CD4-positive, alpha-beta T cell treated with Interferon gamma for 1 hour (primary cell): ENCODE results near the gene MIF.
"Not testable (repeated sequence)": the region's sequence is repeated elsewhere in the genome, so short reads cannot be mapped to it uniquely, and the experiment has no call there.

Experiments
- DNase-seq: peaks from one replicate; pipeline ENCODE4 v3.0.0-alpha.2; 2020

MIF gene

DNA sequence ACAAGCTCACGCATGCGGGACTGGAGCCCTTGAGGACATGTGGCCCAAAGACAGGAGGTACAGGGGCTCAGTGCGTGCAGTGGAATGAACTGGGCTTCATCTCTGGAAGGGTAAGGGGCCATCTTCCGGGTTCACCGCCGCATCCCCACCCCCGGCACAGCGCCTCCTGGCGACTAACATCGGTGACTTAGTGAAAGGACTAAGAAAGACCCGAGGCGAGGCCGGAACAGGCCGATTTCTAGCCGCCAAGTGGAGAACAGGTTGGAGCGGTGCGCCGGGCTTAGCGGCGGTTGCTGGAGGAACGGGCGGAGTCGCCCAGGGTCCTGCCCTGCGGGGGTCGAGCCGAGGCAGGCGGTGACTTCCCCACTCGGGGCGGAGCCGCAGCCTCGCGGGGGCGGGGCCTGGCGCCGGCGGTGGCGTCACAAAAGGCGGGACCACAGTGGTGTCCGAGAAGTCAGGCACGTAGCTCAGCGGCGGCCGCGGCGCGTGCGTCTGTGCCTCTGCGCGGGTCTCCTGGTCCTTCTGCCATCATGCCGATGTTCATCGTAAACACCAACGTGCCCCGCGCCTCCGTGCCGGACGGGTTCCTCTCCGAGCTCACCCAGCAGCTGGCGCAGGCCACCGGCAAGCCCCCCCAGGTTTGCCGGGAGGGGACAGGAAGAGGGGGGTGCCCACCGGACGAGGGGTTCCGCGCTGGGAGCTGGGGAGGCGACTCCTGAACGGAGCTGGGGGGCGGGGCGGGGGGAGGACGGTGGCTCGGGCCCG is at the start of gene MIF:
Gene MIF (plus strand): TSS at position 439 of the 765 bp plus-strand sequence. CDS start 92 bp downstream, at position 531.
- peak; percentile 94 for DNase-seq

DNA sequence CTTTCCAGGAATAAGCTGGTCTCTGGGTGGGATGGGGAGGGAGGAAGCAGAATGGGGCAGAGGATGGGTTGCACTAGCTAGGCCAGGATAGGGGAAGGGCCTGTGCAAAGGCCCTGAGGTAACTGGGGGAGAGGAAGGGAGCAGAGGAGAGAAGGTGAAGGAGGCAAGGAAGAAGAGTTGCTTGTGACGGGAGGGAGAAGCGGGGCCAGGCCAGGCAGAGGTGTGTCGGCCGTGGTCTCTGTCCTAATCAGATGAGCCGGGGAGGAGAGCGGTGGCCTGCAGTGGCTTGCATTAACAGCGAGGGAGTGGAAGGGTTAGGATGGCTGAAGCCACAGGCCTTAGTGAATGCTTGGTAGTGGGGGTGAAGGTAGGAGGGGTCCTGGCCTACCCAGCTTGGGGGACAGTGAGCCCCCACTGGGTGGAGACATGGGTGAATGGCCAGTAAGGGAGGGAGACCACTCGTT is 49.4 kb upstream of the MIF start:
- no peak for DNase-seq

DNA sequence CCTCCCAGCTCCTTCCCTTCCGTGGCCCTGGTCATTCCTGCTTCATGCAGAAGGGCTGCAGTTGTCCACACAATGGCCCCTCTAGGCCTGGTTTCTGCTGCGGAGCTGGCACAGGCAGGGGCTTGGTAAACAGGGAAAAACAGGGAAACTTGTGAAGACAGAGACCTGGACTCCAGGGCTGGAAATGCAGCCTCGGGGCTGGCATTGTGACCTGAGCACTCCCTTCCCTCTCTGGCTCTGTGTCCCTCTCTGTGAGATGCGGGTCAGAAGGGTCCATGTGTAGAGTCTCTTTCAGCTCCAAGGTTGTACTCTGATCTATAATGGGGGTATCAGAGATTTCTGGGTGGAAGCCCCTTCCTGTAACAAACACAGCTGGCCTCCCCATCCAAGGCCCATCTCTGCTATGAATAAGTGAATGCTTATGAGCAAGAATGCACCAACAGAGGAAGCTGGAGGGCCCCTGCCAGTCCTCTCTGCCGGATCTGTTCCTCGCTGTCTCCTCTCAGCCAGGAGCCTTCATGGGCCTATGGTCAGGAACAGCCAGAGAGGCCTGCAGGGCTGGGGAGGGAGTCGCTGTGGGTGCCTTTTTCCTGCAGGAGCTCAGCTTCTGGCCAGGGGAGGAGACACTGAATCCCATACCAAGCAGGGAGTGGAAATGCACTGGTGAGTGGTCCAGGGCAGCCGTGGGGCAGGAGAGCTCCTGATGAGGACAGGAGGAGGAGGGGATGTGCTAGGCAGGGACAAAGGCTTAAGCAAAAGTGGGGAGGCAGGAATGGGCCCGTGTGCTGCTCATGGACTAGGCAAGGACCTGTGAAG is 48.7 kb upstream of the MIF start:
- DNase-seq: no peak

DNA sequence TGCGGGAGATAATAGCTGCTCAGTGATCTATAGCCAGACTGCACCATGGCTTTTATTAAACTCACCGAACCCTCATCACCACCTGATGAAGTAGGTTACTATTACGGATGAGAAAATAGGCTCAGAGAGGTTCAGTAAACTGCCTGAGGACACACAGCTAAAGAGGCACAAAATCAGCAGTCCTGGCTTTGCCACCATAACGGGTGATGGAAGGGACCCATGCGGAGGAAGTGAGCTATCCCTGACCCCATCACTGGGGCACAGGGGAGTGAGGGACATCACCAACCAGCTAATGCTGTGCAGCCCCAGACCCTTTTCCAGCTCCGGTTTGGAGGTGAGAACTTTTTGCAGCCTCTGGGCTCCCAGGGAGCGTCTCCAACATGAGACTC is 48.1 kb upstream of the MIF start:
- no peak for DNase-seq

DNA sequence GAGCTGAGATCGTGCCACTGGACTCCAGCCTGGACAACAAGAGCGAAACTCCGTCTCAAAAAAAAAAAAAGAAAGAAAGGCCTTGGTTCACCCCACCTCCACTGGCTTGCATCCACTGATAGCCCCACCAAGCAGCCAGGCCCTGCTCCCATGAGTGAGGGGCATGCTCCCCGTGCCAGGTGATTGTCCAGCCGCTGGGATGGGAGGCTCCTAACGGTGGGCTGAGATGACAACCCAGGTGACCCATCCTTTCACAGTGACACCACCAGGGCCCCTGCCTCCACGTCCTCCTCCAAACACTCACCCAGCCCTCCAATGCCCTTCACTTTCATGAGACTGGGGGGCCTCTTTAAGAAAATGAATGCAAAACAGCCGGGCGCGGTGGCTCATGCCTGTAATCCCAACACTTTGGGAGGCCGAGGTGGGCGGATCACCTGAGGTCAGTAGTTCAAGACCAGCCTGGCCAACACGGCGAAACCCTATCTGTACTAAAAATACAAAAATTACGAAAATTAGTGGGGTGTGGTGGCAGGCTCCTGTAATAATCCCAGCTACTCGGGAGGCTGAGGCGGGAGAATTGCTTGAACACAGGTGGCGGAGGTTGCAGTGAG is 46.8 kb upstream of the MIF start:
- DNase-seq: no peak

DNA sequence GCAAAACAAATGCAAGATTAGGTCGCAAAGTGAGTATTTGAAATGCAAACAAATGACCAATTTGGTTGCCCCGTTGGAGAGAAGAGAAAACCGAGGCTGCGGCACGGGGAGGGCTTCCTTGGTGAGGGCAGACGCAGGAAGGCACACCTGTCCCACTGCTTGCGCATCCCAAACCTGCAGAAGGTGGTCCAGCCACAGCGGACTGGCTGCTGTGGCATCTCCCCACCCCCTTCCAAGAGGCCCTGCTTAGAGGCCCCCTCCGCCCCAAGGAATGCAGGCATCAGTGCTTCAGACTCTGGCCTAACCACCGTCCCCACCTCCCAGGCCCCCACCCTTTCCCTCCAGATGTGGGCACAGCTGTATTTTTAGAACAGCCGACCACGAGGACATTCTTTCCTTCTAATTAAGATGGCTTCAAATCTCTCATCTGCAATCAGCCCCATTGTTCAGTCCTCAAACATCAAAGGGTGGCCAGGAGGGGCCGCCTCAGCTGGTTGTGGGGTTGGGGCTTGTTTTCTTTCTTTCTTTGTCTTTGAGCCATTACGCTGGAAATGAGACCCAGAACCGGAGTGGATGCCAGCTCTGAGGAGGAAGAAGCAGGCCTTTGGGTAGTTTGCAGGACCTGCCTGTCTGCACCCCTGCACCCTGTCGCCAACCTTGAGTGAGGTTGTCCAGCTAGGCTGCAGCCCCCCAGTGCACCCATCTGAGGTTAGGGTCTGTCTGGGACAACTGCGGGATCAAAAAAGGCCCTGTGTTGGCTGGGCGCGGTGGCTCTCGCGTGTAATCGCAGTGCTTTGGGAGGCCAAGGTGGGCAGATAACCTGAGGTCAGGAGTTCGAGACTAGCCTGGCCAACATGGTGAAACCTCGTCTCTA is 46.0 kb upstream of the MIF start:
- no peak for DNase-seq

DNA sequence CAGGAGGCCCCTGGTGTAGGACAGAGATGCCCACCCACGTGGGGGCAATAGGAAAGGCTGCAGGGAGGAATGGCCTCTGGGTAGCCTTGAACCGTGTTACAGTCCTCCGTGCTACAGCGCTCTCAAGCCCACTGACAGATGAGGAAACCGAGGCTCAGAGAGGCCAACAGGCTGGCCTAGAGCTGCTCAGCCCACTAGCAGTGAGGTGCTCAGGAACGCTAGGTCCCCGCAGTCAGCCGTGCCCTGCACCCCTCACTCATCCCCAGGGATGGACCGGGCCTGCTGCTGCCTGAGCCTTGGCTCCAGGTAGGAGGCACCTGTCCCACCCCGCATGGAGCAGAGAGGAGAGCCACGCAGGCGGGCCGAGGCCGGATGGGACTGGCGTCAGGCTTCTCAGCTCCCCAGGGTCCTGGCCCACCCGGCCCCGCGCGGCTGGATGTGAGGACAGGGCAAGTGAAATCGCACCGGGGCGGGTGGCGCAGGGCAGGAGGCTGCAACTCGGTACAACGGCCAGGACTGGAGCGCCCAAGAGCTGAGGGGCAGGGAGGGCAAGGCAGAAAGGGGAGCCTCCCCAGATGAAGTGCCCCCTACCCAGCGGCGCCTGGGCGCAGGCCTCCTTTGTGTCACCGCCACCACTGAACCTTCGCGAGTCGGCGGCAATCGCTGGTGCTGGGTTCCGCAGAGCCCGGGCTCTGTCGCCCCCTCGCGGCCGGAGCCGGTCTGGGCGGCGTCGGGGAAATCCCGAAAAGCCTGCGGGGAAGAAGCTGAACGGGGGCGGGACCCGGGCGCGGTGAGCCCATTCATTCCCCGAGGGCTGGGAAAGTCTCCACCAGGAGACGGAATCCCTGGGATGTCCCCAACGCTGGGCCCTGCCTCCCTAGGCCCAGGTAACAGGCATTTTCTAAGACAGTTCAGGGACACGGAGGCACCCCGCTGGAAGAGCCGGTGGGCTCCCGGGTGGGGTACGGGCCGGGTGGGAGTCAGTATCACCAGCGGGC is 44.9 kb upstream of the MIF start:
- DNase-seq: peak; percentile 77

DNA sequence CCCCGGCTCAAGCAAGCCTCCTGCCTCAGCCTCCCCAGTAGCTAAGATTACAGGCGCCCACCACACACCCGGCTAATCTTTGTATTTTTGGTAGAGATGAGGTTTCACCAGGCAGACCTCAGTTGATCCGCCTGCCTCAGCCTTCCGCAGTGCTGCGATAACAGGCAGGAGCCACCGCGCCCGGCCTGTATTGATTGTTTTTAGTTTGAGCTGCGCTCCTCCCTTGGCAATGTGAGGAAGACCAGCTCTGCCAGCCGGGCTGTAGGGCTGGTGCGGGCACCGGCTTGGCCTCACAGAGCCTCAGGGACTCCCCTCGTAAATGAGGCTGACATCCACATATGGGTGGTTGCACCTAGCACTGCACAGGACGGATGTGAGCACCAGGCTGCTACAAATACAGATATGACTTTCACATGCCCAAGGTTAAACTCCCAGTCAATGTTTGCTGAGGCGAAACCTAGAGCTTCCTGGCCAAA is 44.0 kb upstream of the MIF start:
- no peak for DNase-seq

DNA sequence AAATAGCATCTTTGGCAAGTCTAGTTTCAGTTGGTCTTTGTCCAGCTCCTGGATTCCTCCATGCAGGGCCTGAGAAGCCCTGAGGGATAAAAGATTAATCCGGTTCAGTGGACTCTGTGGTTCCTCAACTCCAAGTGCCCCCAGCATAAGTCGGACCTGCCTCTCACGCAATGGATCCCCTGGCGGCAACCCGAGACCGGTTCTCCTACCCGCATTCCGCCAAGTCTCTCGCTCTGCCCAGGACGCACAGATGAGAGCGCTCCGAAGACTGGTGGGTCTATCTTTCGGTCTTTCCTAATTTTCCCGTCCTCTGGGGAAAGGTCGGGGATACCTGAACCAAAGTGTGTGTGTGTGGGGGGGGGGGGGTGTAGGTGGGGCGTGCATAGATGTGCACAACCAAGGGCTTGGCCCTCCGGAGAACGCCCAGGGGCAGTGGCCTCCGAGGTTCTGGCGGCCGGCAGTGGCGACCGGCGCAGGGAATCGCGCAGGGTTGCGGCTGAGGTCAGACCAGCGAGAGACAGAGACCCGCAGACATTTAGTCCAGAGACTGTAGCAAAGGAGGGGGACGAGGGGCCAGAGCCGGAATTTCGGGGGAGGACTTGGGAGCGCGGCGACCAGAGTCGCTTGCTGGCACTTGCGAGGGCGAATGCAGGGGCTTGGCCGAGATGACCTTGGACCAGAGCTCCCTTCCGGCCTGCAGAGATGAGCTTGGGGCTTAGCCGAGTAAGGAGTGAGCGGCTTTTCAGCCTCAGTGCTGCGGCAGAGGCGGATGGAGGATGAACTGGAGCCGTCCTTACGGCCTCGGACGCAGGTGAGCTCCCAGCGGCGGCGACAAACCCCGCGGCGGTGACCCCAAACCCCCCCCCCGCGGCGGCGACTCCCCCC is 37.2 kb upstream of the MIF start:
- DNase-seq: no peak

DNA sequence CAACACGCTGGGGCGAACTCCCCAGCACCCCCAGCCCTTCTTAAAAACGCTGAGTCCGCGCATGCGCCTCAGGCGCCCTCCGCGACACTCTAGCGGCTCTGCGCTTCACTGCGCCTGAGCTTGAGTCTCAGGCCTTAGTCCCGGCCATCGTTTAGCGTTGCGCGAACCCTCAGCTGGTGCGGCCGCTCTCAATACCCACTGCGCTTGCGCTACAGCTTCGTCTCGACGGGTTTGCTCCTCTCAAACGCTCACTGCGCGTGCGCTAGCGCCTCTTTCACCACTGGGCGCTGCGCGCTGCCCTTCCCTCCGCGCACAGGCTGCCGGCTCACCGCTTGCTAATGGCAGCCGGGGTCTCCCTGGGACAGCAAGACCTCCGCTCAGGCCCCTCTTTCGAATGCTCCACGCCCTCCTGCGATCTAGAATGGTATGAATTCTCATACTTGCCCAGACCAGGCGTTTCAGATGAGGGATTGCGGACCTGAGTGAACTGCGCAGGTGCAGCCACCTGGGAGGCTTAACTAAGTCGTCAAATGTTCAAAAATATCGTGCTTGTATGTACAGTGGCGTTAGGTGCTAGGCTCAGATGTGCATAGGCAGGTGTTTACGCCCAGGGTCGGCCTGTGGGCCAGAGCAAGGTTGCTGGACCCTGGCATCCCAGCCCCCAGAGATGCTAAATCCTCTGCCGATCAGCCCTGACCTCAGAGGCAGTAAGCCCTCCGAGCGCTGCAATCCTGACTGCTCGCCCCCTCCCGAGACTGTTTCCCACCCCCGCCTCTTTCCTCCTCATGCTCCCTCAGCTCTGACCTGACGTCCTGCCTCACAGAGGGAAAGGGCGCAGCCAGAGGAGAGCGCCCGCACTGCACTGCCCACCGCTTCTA is 36.3 kb upstream of the MIF start, which contains the start of gene SLC2A11:
Gene SLC2A11 (plus strand): TSS at position 270 of the 878 bp plus-strand sequence. CDS start 125 bp downstream, at position 395.
- peak; percentile 98 for DNase-seq

DNA sequence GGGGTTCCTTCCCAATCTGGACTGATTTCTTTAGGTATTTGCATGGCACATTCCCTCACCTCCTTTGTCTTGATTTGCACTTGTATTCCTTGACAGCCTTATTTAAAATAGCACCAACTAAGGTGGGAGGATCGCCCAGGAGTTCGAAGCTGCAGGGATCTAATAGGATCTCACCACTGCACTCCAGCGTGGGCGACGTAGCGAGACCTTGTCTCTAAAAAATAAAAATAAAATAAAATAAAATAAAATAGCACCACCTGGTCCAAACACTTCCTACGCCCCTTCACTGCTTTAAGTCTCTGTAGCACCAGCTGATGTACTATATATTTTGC is 35.7 kb upstream of the MIF start:
- no peak for DNase-seq

DNA sequence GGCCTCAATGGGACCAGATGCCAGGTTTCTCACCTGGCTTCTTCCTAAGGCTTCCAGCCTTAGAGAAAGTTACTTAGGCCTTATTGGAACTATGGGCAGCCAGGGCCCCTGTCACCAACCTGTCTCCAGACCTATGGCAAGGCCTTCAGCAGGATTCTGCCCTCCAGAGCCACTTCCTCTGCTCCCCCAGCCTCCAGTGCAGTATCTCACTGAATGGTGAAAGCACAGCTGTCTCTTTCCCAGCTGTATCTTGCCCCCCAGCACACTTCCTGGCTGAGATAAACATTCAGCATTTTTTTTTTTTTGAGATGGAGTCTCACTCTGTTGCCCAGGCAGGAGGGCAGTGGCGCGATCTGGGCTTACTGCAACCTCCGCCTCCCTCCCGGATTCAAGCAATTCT is 35.0 kb upstream of the MIF start:
- DNase-seq: no peak

DNA sequence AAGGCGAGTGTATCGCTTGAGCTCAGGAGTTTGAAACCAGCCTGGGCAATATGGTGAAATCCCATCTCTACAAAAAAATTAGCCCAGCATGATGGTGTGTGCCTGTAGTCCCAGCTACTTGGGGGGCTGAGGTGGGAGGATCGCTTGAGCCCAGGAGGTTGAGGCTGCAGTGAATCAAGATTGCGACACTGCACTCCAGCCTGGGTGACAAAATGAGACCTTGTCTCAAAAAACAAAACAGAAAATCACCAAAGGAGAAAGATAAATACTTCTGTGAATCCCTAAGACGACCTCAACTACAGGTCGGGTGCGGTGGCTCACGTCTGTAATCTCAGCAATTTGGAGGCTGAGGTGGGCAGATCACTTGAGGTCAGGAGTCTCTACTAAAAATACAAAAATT is 34.0 kb upstream of the MIF start:
- DNase-seq: not testable (repeated sequence)

DNA sequence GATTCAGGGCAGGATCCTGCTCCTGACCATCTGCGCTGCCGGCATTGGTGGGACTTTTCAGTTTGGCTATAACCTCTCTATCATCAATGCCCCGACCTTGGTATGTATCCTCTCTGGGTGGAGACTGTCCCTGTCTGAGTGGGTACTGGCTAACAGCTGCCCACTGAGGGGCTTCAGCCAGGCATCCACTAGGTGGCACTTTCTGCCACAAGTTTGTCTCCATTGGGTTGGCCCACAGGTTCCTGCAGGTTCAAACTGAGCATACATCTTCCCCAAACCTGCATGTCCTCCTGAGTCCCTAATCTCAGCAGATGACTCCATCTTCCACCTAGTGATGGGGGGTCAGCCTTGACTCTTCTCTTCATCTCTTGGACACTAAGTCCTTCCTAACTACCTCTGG is 32.1 kb upstream of the MIF start:
- peak; percentile 38 for DNase-seq

DNA sequence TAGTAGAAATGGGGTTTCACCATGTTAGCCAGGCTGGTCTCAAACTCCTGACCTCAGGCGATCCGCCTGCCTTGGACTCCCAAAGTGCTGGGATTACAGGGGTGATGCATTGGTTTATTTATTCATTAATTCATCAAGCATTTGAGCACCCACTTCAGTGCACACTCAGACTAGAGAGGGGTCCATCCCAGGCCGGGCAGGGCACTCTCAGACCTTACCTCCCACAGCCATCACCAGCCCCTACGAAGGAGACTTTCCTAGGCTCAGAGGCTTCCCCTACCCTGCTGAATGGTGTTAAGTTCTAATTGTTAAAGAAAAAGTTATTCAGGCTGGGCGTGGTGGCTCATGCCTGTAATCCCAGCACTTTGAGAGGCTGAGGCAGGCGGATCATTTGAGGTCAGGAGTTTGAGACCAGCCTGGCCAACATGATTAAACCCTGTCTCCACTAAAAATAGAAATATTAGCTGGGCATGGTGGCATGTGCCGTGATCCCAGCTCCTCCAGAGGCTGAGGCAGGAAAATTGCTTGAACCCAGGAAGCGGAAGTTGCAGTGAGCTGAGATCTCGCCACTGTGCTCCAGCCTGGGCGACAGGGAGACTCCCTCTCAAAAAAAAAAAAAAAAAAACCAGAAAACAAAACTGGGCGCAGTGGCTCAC is 29.6 kb upstream of the MIF start:
- not testable (repeated sequence) for DNase-seq

DNA sequence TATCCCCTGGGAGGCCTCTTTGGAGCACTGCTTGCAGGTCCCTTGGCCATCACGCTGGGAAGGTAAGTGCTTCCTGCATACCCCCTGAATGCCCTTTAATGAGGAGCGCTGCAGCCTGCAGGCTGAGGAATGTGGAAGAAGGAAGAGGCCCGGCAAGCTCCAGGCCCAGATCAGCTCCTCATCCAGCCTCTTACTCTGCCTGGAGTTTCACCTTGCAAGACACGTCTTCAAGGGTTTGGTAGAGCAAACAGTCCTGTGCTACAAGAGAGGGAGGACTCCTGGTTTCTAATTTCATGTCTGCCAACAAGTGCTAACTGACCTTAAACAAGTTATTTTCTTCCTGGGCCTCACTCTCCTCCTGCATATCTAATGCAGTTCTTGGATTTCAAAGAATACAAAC is 25.6 kb upstream of the MIF start:
- no peak for DNase-seq

DNA sequence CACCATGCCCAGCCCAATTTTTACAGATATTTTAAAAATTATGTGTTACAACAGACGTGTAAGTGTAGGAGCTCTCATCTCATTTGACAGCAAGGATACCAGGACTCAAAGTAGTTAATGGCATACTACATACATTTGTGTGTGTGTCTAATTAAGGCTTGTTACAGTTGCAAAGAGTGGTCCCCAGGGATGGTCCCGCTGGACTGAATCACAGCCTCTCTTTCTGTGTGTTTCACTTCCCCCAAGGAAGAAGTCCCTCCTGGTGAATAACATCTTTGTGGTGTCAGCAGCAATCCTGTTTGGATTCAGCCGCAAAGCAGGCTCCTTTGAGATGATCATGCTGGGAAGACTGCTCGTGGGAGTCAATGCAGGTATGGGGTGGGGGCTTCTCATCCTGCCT is 19.3 kb upstream of the MIF start:
- no peak for DNase-seq

DNA sequence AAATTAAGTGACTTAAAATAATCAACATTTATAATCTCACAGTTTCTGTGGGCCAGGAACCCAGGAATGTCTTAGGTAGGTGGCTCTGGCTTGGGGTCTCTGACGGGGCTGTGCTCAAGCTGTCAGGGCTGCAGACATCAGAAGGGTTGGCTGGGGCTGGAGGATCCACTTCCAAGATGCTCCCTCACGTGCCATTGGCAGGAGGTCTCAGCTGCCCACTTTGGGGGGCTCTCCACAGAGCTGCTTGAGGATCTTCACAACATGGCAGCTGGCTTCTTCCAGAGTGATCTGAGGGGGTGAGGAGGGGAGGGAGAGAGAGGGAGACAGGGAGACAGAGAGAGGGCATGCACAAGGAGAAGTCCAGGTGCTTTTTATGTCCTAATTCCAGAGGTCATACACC is 18.4 kb upstream of the MIF start:
- DNase-seq: no peak

DNA sequence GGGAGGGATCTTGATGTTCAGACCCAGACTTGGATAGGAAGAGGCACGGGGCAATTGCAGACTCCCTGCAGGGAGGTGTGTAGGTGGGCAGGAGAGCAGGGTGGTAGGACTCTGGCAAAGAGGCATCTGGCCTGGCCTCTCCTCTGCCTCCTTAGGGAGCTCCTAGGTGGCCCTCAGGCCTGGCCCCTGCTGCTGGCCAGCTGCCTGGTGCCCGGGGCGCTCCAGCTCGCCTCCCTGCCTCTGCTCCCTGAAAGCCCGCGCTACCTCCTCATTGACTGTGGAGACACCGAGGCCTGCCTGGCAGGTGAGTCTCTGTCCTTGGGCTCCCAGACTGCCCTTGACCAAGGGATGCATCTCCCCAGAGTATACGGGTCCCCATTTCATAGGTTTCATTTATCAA is 16.6 kb upstream of the MIF start:
- no peak for DNase-seq
